Pancreas (tissue), 10 donors: ENCODE measurements around the gene AHNAK. TPM values are rescaled to one million over a fixed set of nuclear protein-coding genes. Genes with fewer than 3 reads are reported as not detected.

Experiments used
- ATAC-seq, 4 donors: fragments of 200-7000 bp; cut with Tn5 transposase; one replicate each; pipeline versions ENCODE4 v1.8.0 to v1.9.1; 2020; ENCODE audit warnings: mild to moderate bottlenecking in 4 of 4, moderate library complexity in 4 of 4
- DNase-seq, 6 donors: peaks; one replicate each; pipeline ENCODE4 v3.0.0-alpha.2; 2020
- FAIRE-seq: peaks from 2 replicates; lab custom pipeline; 2012; peaks lifted over from hg19 to GRCh38; lab: Jason Lieb, UNC
- H3K27ac ChIP-seq, 4 donors: fragments of 200-600 bp; sonication (generic); 1 replicate in 3 of 4; 2 replicates in 1 of 4; pipeline versions ENCODE4 v1.5.0 to v1.8.0; 2020
- H3K27me3 ChIP-seq, 4 donors: fragments of 200-600 bp; one replicate each; pipeline ENCODE4 v1.8.0; 2021
- H3K36me3 ChIP-seq, 3 donors: fragments of 200-600 bp; sonication (generic) in 1 of 3; one replicate each; pipeline versions ENCODE4 v1.5.0 to v1.8.0; 2020 to 2021
- H3K4me1 ChIP-seq, 3 donors: fragments of 200-600 bp; one replicate each; pipeline ENCODE4 v1.8.0; 2021
- H3K4me3 ChIP-seq, 4 donors: fragments of 200-600 bp; sonication (generic) in 2 of 4; one replicate each; pipeline versions ENCODE4 v1.5.0 to v1.8.0; 2020 to 2021
- H3K9me3 ChIP-seq, 4 donors: fragments of 200-600 bp; one replicate each; pipeline ENCODE4 v1.8.0; 2021
- CTCF ChIP-seq, 4 donors: fragments of 200-600 bp; sonication (generic) in 3 of 4; IDR thresholded peaks; one replicate each; pipeline versions ENCODE4 v1.5.0 to v1.8.0; 2021; ENCODE audit warnings: antibody characterized with exemption in 4 of 4
- WGBS, 2 donors: extraction: QIAGEN DNeasy Blood & Tissue Kit; methylation state at CpG; one replicate each; pipeline ENCODE4 v1.1.7; 2013; 5-methylcytosine and 5-hydroxymethylcytosine counted together
- intact Hi-C, 3 donors: fragments of 100-400 bp; cut with DNase I; formaldehyde crosslinking; loops; one replicate each; pipeline versions ENCODE4 v1.11.1 to v1.14.2; 2022
- polyA plus RNA-seq, 2 donors: library from polyadenylated mRNA; stranded (reverse); fragments of 200-250 nt; gene quantifications; one replicate each; pipeline ENCODE4 v1.2.3, GENCODE V29; 2013
- total RNA-seq, 6 donors: library from RNA; stranded (reverse); fragmentation: NEBNext Ultra II Directional in 4 of 6; extraction: Animal tissue kit (Norgen Biotek cat#: 25700) in 4 of 6; gene quantifications; one replicate each; pipeline versions ENCODE4 v1.2.1 to v1.2.4, GENCODE V29; 2021 to 2023
- donor health status: healthy with polysubstance abuse.
- donor health status: DM: no; HTN: no; CAD: no; lungs with moderate emphysema.
- donor health status: DM: no; HTN: no; CAD: no.
- donor health status: control.
- donor health status: control.
- donor health status: Bipolar disorder and iron deficiency.
- donor health status: DM: yes; HTN: yes; CAD: no.
- donor health status: DM: no; HTN: no; CAD: no.
- donor health status: DM: no; HTN: no; CAD: no.
- donor health status: DM: yes; HTN: yes; CAD: no.

Gene AHNAK
- total and polyA plus RNA-seq, 8 donors, result 18.7 to 163 (median 66.8) TPM

DNA sequence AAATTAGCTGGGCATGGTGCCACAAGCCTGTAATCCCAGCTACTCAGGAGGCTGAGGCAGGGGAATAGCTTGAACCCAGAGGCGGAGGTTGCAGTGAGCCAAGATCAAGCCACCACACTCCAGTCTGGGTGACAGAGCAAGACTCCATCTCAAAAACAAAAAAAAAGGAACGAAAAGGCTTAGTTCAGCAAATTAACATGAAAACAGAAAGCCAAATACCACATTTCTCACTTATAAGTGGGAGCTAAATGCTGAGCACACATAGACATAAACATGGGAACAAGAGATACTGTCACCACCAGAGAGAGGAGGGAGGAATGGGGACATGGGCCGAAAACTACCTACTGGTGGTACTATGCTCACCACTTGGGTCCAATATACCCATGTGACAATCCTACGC, 89.1 kb downstream of the AHNAK start:
- FAIRE-seq (no peak), DNase-seq (no peak), ATAC-seq (peak in 1 of 4 donors; percentile 36)
- H3K27ac ChIP-seq, result no peak overlapping the region
- H3K9me3 ChIP-seq, result no peaks in the 10 kb centered on the region
- intact Hi-C loops, result no loop called here
- H3K36me3 ChIP-seq, result no peaks in the 10 kb centered on the region
- H3K4me3 ChIP-seq, result no peak overlapping the region
- WGBS, 2 donors, result 76 to 83% methylated on average over 4 of the region's 4 CpGs
- TF ChIP-seq CTCF (IDR thresholded peaks at IDR 0.05), result no peak
- H3K4me1 ChIP-seq, result no peaks in the 10 kb centered on the region
- no peaks in the 10 kb centered on the region for H3K27me3 ChIP-seq

DNA sequence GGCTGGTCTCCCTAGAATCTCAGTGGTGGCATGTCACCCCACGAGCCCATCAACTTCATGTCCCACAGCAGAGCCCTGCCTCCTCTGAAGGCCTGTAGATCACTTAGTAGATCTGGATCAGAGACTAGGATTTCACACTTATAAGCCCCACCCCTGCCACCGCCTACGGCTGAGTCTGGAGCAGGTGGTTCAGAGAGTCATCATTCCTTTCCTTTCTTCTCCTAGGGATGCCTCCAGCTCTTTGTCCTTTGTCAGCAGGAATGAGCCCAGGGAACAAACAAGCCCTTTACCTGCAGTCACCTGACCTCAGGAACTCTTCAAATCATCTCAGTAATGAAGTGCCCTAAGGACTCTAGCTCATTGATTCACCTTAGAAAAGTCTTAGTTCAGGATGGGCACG, 90.0 kb downstream of the AHNAK start:
- intact Hi-C loops, result no loop called here

GRCh38 chr11:62452839-62453468, 93.7 kb downstream of the AHNAK start:
- DNase-seq (no peak), ATAC-seq (no peak), FAIRE-seq (no peak)
- no peaks in the 10 kb centered on the region for H3K9me3 ChIP-seq
- no peak for TF ChIP-seq CTCF (IDR thresholded peaks at IDR 0.05)
- WGBS, 2 donors, result 71 to 82% methylated on average over 11 of the region's 11 CpGs
- no peaks in the 10 kb centered on the region for H3K27me3 ChIP-seq
- no peaks in the 10 kb centered on the region for H3K4me1 ChIP-seq
- H3K4me3 ChIP-seq, result no peak overlapping the region
- intact Hi-C loops, result no loop called here
- no peak overlapping the region for H3K27ac ChIP-seq
- no peaks in the 10 kb centered on the region for H3K36me3 ChIP-seq

More for the DNA sequence above, 90.0 kb downstream of the AHNAK start:
- no peaks in the 10 kb centered on the region for H3K36me3 ChIP-seq
- no peaks in the 10 kb centered on the region for H3K27me3 ChIP-seq
- no peaks in the 10 kb centered on the region for H3K4me1 ChIP-seq
- H3K4me3 ChIP-seq, result no peak overlapping the region
- FAIRE-seq (no peak), DNase-seq (no peak), ATAC-seq (no peak)
- H3K9me3 ChIP-seq, result no peaks in the 10 kb centered on the region
- no peak overlapping the region for H3K27ac ChIP-seq
- 73 to 87% methylated on average over 4 of the region's 4 CpGs for WGBS, 2 donors
- no peak for TF ChIP-seq CTCF (IDR thresholded peaks at IDR 0.05)

DNA sequence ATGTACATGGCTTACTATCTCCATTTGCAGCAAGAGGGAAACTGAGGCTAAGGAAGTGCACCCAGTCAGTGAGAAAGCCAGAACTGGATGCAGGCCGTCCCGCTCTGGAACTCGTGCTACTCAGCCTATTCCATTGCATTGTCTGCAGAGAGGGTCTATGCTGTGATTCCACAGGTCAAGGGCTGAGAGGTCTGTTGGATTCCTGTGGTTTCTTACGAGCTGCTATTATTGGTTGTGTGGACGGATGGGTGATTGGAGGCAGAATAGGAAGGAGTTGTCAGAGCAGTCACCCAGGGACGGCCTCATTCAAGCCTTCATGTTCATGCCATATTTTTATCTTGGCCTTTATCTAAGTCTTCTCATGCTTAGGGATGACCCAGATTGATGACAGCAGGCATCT, 94.3 kb downstream of the AHNAK start:
- 78 to 91% methylated on average over 6 of the region's 6 CpGs for WGBS, 2 donors
- ATAC-seq (no peak), FAIRE-seq (no peak), DNase-seq (no peak)
- H3K4me1 ChIP-seq, result no peaks in the 10 kb centered on the region
- no peak for TF ChIP-seq CTCF (IDR thresholded peaks at IDR 0.05)
- no peaks in the 10 kb centered on the region for H3K36me3 ChIP-seq
- H3K27ac ChIP-seq, result no peak overlapping the region
- intact Hi-C loops, result no loop called here
- no peaks in the 10 kb centered on the region for H3K27me3 ChIP-seq
- H3K9me3 ChIP-seq, result no peaks in the 10 kb centered on the region
- no peak overlapping the region for H3K4me3 ChIP-seq

- H3K9me3 ChIP-seq, result no peaks in the 10 kb centered on the region
- intact Hi-C loops, result no loop called here
- FAIRE-seq, result no peak
- no peak for ATAC-seq
- no peak overlapping the region for H3K27ac ChIP-seq
- H3K27me3 ChIP-seq, result no peaks in the 10 kb centered on the region
- H3K36me3 ChIP-seq, result no peaks in the 10 kb centered on the region
- TF ChIP-seq CTCF (IDR thresholded peaks at IDR 0.05), result no peak
- no peak overlapping the region for H3K4me3 ChIP-seq
- no peak for DNase-seq
- 74 to 88% methylated on average over 8 of the region's 8 CpGs for WGBS, 2 donors
- no peaks in the 10 kb centered on the region for H3K4me1 ChIP-seq
Observed at GRCh38 chr11:62451241-62451621, 95.4 kb downstream of the AHNAK start.
